Omental fat pad (tissue), 4 donors: ENCODE results near the gene MYH10. TPM values are rescaled to one million over a fixed set of nuclear protein-coding genes. Genes with fewer than 3 reads are reported as not detected.

ENCODE experiments used
- ATAC-seq: fragments of 150-250 bp; one replicate; pipeline ENCODE4 v1.9.1; 2016; ENCODE audit warnings: mild to moderate bottlenecking, moderate library complexity; ENCODE audit not compliant: low FRiP score
- DNase-seq: peaks from one replicate; pipeline ENCODE4 v3.0.0-alpha.2; 2019; ENCODE audit warnings: low spot score
- total RNA-seq, 4 donors: library from RNA; depleted of rRNA; stranded (reverse); fragments of >200 nt; gene quantifications; one replicate each; pipeline ENCODE4 v1.1.0, GENCODE V29; 2016
- TF ChIP-seq, protein P1 (sequence below), 3 donors: fragments of 450-650 bp; IDR thresholded peaks; one replicate each; pipeline ENCODE4 v1.5.1; 2016 to 2017; ENCODE audit warnings: antibody characterized with exemption in 3 of 3, mild to moderate bottlenecking in 3 of 3, moderate library complexity in 2 of 3

Gene MYH10
- total RNA-seq, 4 donors from 2014 or later = 41.1 to 99.3 (median 51.8) TPM

DNA sequence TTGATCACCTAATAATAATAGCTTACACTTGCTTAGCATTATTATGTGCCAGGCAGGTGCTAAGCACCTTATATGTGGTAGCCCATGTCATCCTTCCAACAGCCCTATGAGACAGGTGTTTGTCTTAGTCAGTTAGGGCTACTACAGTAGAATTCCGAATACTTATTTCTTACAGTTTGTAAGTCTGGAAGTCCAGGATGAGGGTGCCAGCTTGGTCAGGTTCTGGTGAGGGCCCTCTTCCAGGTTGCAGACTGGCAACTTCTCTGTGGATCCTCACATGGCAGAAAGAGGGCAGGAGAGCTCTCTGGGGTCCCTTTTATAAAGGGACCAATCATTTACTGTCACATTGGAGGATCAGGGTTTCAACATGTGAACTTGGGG, 19.6 kb upstream of the MYH10 start:
- TF ChIP-seq, protein P1, sequence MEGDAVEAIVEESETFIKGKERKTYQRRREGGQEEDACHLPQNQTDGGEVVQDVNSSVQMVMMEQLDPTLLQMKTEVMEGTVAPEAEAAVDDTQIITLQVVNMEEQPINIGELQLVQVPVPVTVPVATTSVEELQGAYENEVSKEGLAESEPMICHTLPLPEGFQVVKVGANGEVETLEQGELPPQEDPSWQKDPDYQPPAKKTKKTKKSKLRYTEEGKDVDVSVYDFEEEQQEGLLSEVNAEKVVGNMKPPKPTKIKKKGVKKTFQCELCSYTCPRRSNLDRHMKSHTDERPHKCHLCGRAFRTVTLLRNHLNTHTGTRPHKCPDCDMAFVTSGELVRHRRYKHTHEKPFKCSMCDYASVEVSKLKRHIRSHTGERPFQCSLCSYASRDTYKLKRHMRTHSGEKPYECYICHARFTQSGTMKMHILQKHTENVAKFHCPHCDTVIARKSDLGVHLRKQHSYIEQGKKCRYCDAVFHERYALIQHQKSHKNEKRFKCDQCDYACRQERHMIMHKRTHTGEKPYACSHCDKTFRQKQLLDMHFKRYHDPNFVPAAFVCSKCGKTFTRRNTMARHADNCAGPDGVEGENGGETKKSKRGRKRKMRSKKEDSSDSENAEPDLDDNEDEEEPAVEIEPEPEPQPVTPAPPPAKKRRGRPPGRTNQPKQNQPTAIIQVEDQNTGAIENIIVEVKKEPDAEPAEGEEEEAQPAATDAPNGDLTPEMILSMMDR (IDR thresholded peaks at IDR 0.05) = no peak
- no peak for ATAC-seq
- no peak for DNase-seq

DNA sequence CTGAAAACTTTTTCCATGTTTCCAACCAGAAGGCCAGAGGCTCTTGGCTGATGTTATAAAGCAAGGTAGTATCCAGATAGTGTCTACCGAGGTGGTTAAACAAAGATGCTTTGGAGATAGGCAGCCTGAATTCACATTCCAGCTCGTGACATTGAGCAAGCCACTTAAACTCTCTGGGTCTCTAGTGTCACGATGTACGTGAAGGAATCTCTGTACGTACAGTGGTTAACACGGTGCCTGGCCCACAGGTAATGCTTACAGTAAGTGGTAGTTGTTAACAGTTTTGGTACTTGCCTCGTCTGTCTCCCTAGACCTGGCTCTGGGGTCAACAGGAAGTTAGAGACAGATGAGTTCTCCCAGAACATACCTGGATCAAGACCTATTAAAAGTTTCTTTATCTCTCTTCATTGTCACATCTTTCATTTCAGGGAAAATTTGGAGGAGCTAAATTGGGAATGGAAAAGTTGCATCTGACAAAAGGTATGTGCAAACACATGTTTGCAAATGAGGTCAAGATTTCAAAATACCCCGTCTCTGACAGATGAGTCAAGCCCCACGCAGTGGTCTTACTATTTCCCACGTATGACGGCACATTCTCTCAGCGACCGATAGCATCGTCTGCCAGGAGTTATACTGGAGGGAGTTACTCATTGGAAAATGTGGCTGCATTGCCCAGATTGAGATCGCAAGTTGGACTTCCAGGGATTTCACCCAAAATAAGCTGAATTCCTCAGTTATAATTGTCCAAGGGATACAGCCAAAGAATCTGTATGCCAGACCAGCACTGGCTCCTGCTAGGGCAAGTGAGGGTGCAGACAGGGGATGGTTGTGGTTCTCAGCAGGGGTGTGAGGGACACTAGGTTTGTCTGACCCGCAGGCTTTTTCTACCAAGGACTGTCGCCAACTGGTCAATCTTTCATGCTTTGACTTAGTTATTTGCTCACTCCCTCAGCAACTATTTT, 18.9 kb upstream of the MYH10 start:
- no peak for DNase-seq
- ATAC-seq = peak; percentile 94
- TF ChIP-seq, protein P1 (IDR thresholded peaks at IDR 0.05) = no peak

DNA sequence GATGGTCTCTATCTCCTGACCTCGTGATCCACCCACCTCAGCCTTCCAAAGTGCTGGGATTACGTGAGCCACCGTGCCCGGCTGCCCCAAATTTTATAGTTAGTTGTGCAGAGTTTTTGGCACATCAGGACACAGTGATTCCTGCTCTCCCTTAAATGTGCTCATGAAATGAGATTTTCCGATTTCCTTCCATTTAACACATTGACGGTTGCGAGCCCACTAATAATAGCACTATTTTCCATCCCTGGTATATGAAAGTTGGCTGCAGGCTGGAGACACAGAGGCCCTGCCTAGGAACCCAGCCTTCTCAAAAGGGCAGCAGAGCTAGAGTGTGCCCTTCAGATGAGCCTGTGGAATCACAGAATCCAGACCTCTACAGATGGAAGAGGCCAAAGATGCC, 17.4 kb upstream of the MYH10 start:
- DNase-seq (no peak), ATAC-seq (no peak)
- TF ChIP-seq, protein P1 (IDR thresholded peaks at IDR 0.05) = no peak

DNA sequence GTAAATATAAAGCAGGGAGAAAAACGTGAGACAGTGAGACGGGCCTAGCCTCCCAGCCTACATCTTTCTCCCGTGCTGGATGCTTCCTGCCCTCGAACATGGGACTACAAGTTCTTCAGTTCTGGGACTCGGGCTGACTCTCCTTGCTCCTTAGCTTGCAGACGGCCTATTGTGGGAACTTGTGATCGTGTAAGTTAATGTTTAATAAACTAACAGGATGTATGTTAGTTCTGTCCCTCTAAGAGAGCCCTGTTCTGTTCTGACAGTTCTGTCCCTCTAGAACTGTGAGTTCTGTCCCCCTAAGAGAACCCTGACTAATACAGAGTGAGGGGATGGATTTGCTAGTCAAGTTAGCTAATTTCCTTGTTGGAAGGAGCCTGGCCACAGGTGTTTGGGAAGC, 16.7 kb upstream of the MYH10 start:
- ATAC-seq (no peak), DNase-seq (no peak)
- TF ChIP-seq, protein P1 (IDR thresholded peaks at IDR 0.05) = no peak

DNA sequence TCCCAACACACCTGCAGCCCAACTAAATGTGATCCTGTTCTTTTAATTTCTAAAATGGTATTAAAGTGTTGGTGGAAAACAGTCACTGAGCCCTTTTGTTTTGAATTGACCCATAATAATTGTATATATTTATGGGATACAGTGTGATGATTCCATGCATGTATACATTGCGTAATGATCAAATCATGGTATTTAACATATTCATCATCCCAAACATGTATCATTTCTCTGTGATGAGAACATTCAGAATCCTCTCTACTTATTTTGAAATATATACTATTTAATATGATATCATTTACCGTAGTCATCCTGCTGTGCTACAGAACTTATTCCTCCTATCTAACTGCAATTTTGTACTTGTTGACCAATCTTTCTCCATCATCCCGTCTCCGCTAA, 14.0 kb upstream of the MYH10 start:
- no peak for ATAC-seq
- TF ChIP-seq, protein P1 (IDR thresholded peaks at IDR 0.05) = no peak
- no peak for DNase-seq

DNA sequence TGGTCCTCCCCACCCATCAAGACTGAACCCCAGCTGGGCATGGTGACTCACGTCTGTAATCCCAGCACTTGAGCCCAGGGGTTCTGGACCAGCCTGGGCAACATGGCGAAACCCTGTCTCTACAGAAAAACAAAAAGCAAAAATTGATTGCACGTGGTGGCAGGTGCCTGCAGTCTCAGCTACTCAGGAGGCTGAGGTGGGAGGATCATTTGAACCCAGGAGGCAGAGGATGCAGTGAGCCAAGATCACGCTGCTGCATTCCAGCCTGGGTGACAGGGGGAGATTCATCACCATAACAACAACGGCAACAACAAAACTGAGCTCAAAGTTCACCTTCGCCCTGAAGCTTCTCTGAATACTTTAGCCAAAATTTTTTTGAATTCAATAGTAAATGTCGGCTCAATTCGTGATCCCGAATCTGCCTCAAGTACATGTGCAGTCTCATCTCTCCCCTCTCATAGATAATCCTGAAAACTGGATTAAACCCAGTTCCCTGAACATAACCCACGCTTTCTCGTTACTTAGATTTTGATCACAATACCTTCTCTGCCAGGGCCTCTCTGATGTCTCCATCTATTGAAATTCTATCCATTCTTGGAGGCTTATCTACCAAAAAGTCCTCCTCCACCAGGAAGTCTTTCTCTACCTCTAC, 13.5 kb upstream of the MYH10 start:
- TF ChIP-seq, protein P1 (IDR thresholded peaks at IDR 0.05) = no peak
- no peak for ATAC-seq

More for the DNA sequence above, 13.5 kb upstream of the MYH10 start:
- DNase-seq = no peak
